Liver (tissue), 9 donors: Measurements from ENCODE around the gene LAD1. TPM values are rescaled to one million over a fixed set of nuclear protein-coding genes. Genes with fewer than 3 reads are reported as not detected.

Experiments
- DNase-seq: peaks from one replicate; pipeline ENCODE4 v3.0.0-alpha.2; 2017; ENCODE audit warnings: low spot score
- H3K27ac ChIP-seq, 2 donors: one replicate each; pipeline ENCODE4 v1.7.0; 2013; ENCODE audit warnings: inconsistent platforms in 2 of 2, low read length in 2 of 2, control low read depth in 1 of 2, low read depth in 1 of 2, mild to moderate bottlenecking in 1 of 2
- H3K27me3 ChIP-seq, 4 donors: one replicate each; pipeline versions ENCODE4 v1.6.1 to v1.7.0; 2013; ENCODE audit warnings: low read length in 3 of 4, inconsistent platforms in 1 of 4, mild to moderate bottlenecking in 1 of 4, moderate library complexity in 1 of 4; ENCODE audit not compliant: control insufficient read depth in 4 of 4, insufficient read depth in 4 of 4
- H3K36me3 ChIP-seq, 4 donors: one replicate each; pipeline versions ENCODE4 v1.6.1 to v1.7.0; 2013; ENCODE audit warnings: low read length in 3 of 4, mild to moderate bottlenecking in 3 of 4, low read depth in 1 of 4, moderate library complexity in 1 of 4; ENCODE audit not compliant: control insufficient read depth in 4 of 4, insufficient read depth in 3 of 4
- H3K4me1 ChIP-seq, 4 donors: one replicate each; pipeline versions ENCODE4 v1.6.1 to v1.7.0; 2013; ENCODE audit warnings: low read length in 3 of 4, mild to moderate bottlenecking in 3 of 4, moderate library complexity in 1 of 4; ENCODE audit not compliant: control insufficient read depth in 4 of 4, insufficient read depth in 4 of 4
- H3K4me3 ChIP-seq, 3 donors: one replicate each; pipeline versions ENCODE4 v1.6.1 to v1.7.0; 2013; ENCODE audit warnings: low read length in 3 of 3, control low read depth in 1 of 3, low read depth in 1 of 3, mild to moderate bottlenecking in 1 of 3
- H3K9ac ChIP-seq, 2 donors: one replicate each; pipeline ENCODE4 v1.7.0; 2013; ENCODE audit warnings: low read length in 2 of 2, mild to moderate bottlenecking in 2 of 2, moderate library complexity in 2 of 2, control low read depth in 1 of 2, low read depth in 1 of 2
- H3K9me3 ChIP-seq, 4 donors: one replicate each; pipeline versions ENCODE4 v1.6.1 to v1.7.0; 2013; ENCODE audit warnings: low read length in 3 of 4; ENCODE audit not compliant: control insufficient read depth in 4 of 4
- EGR1 ChIP-seq, 2 donors: IDR thresholded peaks; 2 replicates each; pipeline ENCODE4 v1.6.1; 2016 to 2018; ENCODE audit warnings: antibody characterized with exemption in 2 of 2, low read depth in 2 of 2
- FOXA1 ChIP-seq: IDR thresholded peaks from 2 replicates; pipeline ENCODE4 v1.6.1; 2016; ENCODE audit warnings: antibody characterized with exemption
- FOXA2 ChIP-seq: IDR thresholded peaks from 2 replicates; pipeline ENCODE4 v1.6.1; 2016; ENCODE audit warnings: antibody characterized with exemption
- GABPA ChIP-seq, 2 donors: IDR thresholded peaks in 1 of 2; conservative IDR thresholded peaks in 1 of 2; 2 replicates each; pipeline ENCODE4 v1.6.1; 2016; ENCODE audit warnings: antibody characterized with exemption in 2 of 2, mild to moderate bottlenecking in 1 of 2, moderate library complexity in 1 of 2
- HNF4A ChIP-seq, 2 donors: conservative IDR thresholded peaks; 2 replicates each; pipeline ENCODE4 v1.6.1; 2016; ENCODE audit warnings: antibody characterized with exemption in 2 of 2, mild to moderate bottlenecking in 2 of 2
- HNF4G ChIP-seq: IDR thresholded peaks from 2 replicates; pipeline ENCODE4 v1.6.1; 2016; ENCODE audit warnings: antibody characterized with exemption
- JUND ChIP-seq, 2 donors: IDR thresholded peaks; 2 replicates each; pipeline ENCODE4 v1.6.1; 2016; ENCODE audit warnings: antibody characterized with exemption in 2 of 2
- NR2F2 ChIP-seq: IDR thresholded peaks from 2 replicates; pipeline ENCODE4 v1.6.1; 2016; ENCODE audit warnings: antibody characterized with exemption
- RAD21 ChIP-seq, 2 donors: IDR thresholded peaks; 2 replicates each; pipeline ENCODE4 v1.6.1; 2016; ENCODE audit warnings: antibody characterized with exemption in 2 of 2, mild to moderate bottlenecking in 2 of 2
- RXRA ChIP-seq, 2 donors: IDR thresholded peaks; 2 replicates each; pipeline ENCODE4 v1.6.1; 2017 to 2018; ENCODE audit warnings: antibody characterized with exemption in 2 of 2, mild to moderate bottlenecking in 1 of 2
- SP1 ChIP-seq: IDR thresholded peaks from 2 replicates; pipeline ENCODE4 v1.6.1; 2018; ENCODE audit warnings: antibody characterized with exemption, mild to moderate bottlenecking
- TAF1 ChIP-seq: conservative IDR thresholded peaks from 2 replicates; pipeline ENCODE4 v1.6.1; 2016; ENCODE audit warnings: antibody characterized with exemption, mild to moderate bottlenecking
- YY1 ChIP-seq: IDR thresholded peaks from 2 replicates; pipeline ENCODE4 v1.6.1; 2016; ENCODE audit warnings: antibody characterized with exemption, mild to moderate bottlenecking
- WGBS: extraction: QIAGEN DNeasy Blood & Tissue Kit; methylation state at CpG from one replicate; pipeline ENCODE4 v1.1.7; 2013; 5-methylcytosine and 5-hydroxymethylcytosine counted together
- polyA plus RNA-seq, 2 donors: library from polyadenylated mRNA; stranded (reverse) in 1 of 2; unstranded in 1 of 2; fragments of 200-250 nt in 1 of 2; fragments of >200 nt in 1 of 2; fragmentation: Nextera tagmentation in 1 of 2; extraction: Ambion mirVana in 1 of 2; gene quantifications; one replicate each; pipeline versions ENCODE4 v1.2.1 to v1.2.3, GENCODE V29; 2013 to 2015
- total RNA-seq, 2 donors: library from RNA; depleted of rRNA; stranded (reverse); fragments of >200 nt; gene quantifications; one replicate each; pipeline ENCODE4 v1.2.3, GENCODE V29; 2014
- TF ChIP-seq, protein P1 (sequence below): IDR thresholded peaks from 2 replicates; pipeline ENCODE4 v1.6.1; 2016; ENCODE audit warnings: antibody characterized with exemption, mild to moderate bottlenecking
- TF ChIP-seq, protein P2 (sequence below): IDR thresholded peaks from 2 replicates; pipeline ENCODE4 v1.6.1; 2016; ENCODE audit warnings: antibody characterized with exemption
- TF ChIP-seq, protein P3 (sequence below): IDR thresholded peaks from 2 replicates; pipeline ENCODE4 v1.6.1; 2016; ENCODE audit warnings: antibody characterized with exemption
- TF ChIP-seq, protein P4 (sequence below): fragments of 150-350 bp; IDR thresholded peaks from 2 replicates; pipeline ENCODE4 v1.5.1; 2017; ENCODE audit warnings: improper control_type of control experiment, low read depth, low read length; ENCODE audit not compliant: missing input control
- TF ChIP-seq, protein P5 (sequence below): IDR thresholded peaks from 2 replicates; pipeline ENCODE4 v1.6.1; 2016; ENCODE audit warnings: antibody characterized with exemption
- donor health status: healthy.
- donor health status: healthy.
- donor health status: healthy.
- donor health status: healthy.
- donor health status: healthy.

LAD1 gene
- total and polyA plus RNA-seq, 4 donors: 3.4 to 13.7 (median 8.5) TPM

DNA sequence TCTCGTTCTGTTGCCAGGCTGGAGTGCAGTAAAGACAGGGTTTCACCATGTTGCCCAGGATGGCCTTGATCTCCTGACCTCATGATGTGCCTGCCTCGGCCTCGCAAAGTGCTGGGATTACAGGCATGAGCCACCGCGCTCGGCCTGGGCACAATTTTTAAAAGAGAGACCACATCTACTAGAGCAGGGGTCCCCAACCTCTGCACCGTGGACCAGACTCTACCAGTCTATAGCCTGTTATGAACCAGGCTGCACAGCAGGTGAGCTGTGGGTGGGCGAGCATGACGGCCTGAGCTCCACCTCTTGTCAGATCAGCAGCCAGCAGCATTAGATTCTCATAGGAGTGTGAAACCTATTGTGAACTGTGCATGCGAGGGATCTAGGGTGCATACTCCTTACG, 42.4 kb downstream of the LAD1 start:
- DNase-seq: no peak
- no peak for TF ChIP-seq RXRA (IDR thresholded peaks at IDR 0.05)
- TF ChIP-seq, protein P1, sequence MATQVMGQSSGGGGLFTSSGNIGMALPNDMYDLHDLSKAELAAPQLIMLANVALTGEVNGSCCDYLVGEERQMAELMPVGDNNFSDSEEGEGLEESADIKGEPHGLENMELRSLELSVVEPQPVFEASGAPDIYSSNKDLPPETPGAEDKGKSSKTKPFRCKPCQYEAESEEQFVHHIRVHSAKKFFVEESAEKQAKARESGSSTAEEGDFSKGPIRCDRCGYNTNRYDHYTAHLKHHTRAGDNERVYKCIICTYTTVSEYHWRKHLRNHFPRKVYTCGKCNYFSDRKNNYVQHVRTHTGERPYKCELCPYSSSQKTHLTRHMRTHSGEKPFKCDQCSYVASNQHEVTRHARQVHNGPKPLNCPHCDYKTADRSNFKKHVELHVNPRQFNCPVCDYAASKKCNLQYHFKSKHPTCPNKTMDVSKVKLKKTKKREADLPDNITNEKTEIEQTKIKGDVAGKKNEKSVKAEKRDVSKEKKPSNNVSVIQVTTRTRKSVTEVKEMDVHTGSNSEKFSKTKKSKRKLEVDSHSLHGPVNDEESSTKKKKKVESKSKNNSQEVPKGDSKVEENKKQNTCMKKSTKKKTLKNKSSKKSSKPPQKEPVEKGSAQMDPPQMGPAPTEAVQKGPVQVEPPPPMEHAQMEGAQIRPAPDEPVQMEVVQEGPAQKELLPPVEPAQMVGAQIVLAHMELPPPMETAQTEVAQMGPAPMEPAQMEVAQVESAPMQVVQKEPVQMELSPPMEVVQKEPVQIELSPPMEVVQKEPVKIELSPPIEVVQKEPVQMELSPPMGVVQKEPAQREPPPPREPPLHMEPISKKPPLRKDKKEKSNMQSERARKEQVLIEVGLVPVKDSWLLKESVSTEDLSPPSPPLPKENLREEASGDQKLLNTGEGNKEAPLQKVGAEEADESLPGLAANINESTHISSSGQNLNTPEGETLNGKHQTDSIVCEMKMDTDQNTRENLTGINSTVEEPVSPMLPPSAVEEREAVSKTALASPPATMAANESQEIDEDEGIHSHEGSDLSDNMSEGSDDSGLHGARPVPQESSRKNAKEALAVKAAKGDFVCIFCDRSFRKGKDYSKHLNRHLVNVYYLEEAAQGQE: no peak
- TF ChIP-seq GABPA (IDR thresholded peaks at IDR 0.05 in 1 of 2, conservative IDR thresholded peaks at IDR 0.05 in 1 of 2): no peak
- TF ChIP-seq, protein P2, sequence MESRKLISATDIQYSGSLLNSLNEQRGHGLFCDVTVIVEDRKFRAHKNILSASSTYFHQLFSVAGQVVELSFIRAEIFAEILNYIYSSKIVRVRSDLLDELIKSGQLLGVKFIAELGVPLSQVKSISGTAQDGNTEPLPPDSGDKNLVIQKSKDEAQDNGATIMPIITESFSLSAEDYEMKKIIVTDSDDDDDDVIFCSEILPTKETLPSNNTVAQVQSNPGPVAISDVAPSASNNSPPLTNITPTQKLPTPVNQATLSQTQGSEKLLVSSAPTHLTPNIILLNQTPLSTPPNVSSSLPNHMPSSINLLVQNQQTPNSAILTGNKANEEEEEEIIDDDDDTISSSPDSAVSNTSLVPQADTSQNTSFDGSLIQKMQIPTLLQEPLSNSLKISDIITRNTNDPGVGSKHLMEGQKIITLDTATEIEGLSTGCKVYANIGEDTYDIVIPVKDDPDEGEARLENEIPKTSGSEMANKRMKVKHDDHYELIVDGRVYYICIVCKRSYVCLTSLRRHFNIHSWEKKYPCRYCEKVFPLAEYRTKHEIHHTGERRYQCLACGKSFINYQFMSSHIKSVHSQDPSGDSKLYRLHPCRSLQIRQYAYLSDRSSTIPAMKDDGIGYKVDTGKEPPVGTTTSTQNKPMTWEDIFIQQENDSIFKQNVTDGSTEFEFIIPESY: no peak
- no peak for TF ChIP-seq EGR1 (IDR thresholded peaks at IDR 0.05; ENCODE audit: low read depth in 2 of 2)
- TF ChIP-seq HNF4A (conservative IDR thresholded peaks at IDR 0.05): no peak
- TF ChIP-seq SP1: no peak
- TF ChIP-seq HNF4G: no peak
- TF ChIP-seq, protein P3, sequence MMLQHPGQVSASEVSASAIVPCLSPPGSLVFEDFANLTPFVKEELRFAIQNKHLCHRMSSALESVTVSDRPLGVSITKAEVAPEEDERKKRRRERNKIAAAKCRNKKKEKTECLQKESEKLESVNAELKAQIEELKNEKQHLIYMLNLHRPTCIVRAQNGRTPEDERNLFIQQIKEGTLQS: no peak
- TF ChIP-seq, protein P4, sequence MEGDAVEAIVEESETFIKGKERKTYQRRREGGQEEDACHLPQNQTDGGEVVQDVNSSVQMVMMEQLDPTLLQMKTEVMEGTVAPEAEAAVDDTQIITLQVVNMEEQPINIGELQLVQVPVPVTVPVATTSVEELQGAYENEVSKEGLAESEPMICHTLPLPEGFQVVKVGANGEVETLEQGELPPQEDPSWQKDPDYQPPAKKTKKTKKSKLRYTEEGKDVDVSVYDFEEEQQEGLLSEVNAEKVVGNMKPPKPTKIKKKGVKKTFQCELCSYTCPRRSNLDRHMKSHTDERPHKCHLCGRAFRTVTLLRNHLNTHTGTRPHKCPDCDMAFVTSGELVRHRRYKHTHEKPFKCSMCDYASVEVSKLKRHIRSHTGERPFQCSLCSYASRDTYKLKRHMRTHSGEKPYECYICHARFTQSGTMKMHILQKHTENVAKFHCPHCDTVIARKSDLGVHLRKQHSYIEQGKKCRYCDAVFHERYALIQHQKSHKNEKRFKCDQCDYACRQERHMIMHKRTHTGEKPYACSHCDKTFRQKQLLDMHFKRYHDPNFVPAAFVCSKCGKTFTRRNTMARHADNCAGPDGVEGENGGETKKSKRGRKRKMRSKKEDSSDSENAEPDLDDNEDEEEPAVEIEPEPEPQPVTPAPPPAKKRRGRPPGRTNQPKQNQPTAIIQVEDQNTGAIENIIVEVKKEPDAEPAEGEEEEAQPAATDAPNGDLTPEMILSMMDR: no peak
- TF ChIP-seq TAF1: no peak
- TF ChIP-seq NR2F2: no peak
- no peak for TF ChIP-seq FOXA2
- TF ChIP-seq FOXA1: no peak
- TF ChIP-seq RAD21 (IDR thresholded peaks at IDR 0.05): no peak
- TF ChIP-seq JUND (IDR thresholded peaks at IDR 0.05): no peak
- TF ChIP-seq, protein P5, sequence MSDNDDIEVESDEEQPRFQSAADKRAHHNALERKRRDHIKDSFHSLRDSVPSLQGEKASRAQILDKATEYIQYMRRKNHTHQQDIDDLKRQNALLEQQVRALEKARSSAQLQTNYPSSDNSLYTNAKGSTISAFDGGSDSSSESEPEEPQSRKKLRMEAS: no peak
- TF ChIP-seq YY1: no peak
- no peak overlapping the region for H3K9ac ChIP-seq
- H3K27ac ChIP-seq: no peak overlapping the region
- H3K4me3 ChIP-seq: no peak overlapping the region
- WGBS: 85% methylated on average over 11 of the region's 11 CpGs
- H3K27me3 ChIP-seq: peaks cover 0 to 2% (median 0%) of the 10 kb centered on the region in 4 donors
- H3K36me3 ChIP-seq: no peaks in the 10 kb centered on the region
- H3K9me3 ChIP-seq: no peaks in the 10 kb centered on the region
- H3K4me1 ChIP-seq: no peaks in the 10 kb centered on the region
